GM18907 (cell line): ENCODE measurements around the gene ITPR3.
"Not testable (repeated sequence)": the region's sequence is repeated elsewhere in the genome, so short reads cannot be mapped to it uniquely, and the experiment has no call there.

ENCODE experiments used
- ATAC-seq: cut with Tn5 transposase; IDR thresholded peaks from one replicate; pipeline ENCODE4 v1.9.1; 2021; ENCODE audit warnings: mild to moderate bottlenecking, moderate library complexity; ENCODE audit not compliant: unreplicated experiment

The ITPR3 gene

GRCh38 chr6:33590531-33591198, 30.5 kb upstream of the ITPR3 start:
- no peak for ATAC-seq

GRCh38 chr6:33591424-33592032, 29.6 kb upstream of the ITPR3 start:
- ATAC-seq, result no peak

- ATAC-seq, result no peak
These were observed 28.9 kb upstream of the ITPR3 start for GRCh38 chr6:33592280-33592594.

- ATAC-seq, result peak; percentile 60
These were observed 28.3 kb upstream of the ITPR3 start for GRCh38 chr6:33592595-33593413.

- no peak for ATAC-seq
These were observed 27.8 kb upstream of the ITPR3 start for GRCh38 chr6:33593414-33593727.

GRCh38 chr6:33595001-33595846, 25.9 kb upstream of the ITPR3 start:
- ATAC-seq, result no peak

- not testable (repeated sequence) for ATAC-seq
These were observed 24.2 kb upstream of the ITPR3 start for GRCh38 chr6:33596894-33597293.

GRCh38 chr6:33597551-33598322, 23.4 kb upstream of the ITPR3 start:
- ATAC-seq, result no peak

- no peak for ATAC-seq
These were observed 21.6 kb upstream of the ITPR3 start for GRCh38 chr6:33599413-33599938.

- no peak for ATAC-seq
These were observed 20.4 kb upstream of the ITPR3 start for GRCh38 chr6:33600761-33601160.

- ATAC-seq, result no peak
These were observed 18.9 kb upstream of the ITPR3 start for GRCh38 chr6:33602180-33602579.

- ATAC-seq, result no peak
These were observed 15.9 kb upstream of the ITPR3 start for GRCh38 chr6:33604941-33605854.

- ATAC-seq, result no peak
These were observed 14.5 kb upstream of the ITPR3 start for GRCh38 chr6:33606642-33607041.

- ATAC-seq, result no peak
These were observed 13.9 kb upstream of the ITPR3 start for GRCh38 chr6:33607126-33607783.

GRCh38 chr6:33607784-33608161, 13.3 kb upstream of the ITPR3 start:
- no peak for ATAC-seq

- ATAC-seq, result no peak
These were observed 12.1 kb upstream of the ITPR3 start for GRCh38 chr6:33609019-33609418.

- no peak for ATAC-seq
These were observed 11.6 kb upstream of the ITPR3 start for GRCh38 chr6:33609528-33609927.

GRCh38 chr6:33610067-33610466, 11.1 kb upstream of the ITPR3 start:
- no peak for ATAC-seq
